Thoracic aorta (tissue), 2 donors: ENCODE measurements around the gene MAPK8IP2. TPM values are rescaled to one million over a fixed set of nuclear protein-coding genes. Genes with fewer than 3 reads are reported as not detected.
"Not testable (repeated sequence)": the region's sequence is repeated elsewhere in the genome, so short reads cannot be mapped to it uniquely, and the experiment has no call there.

ENCODE experiments used
- ATAC-seq: fragments of 150-250 bp; one replicate; pipeline ENCODE4 v1.8.0; 2017; ENCODE audit warnings: low read depth; ENCODE audit not compliant: insufficient number of reproducible peaks, low FRiP score
- DNase-seq: peaks from one replicate; pipeline ENCODE4 v3.0.0-alpha.2; 2020; ENCODE audit warnings: low spot score
- H3K27ac ChIP-seq, 2 donors: fragments of 200-600 bp; sonication (generic); 1 replicate in 1 of 2; 2 replicates in 1 of 2; pipeline ENCODE4 v1.5.1; 2016; ENCODE audit warnings: mild to moderate bottlenecking in 2 of 2, moderate library complexity in 2 of 2
- H3K27me3 ChIP-seq: fragments of 200-600 bp; sonication (generic); replicated peaks from 2 replicates; pipeline ENCODE4 v1.6.0; 2016; ENCODE audit warnings: mild to moderate bottlenecking; ENCODE audit not compliant: insufficient read depth
- H3K36me3 ChIP-seq: fragments of 200-600 bp; sonication (generic); one replicate; pipeline ENCODE4 v1.5.1; 2016
- H3K4me1 ChIP-seq, 2 donors: fragments of 200-600 bp; sonication (generic); 1 replicate in 1 of 2; 2 replicates in 1 of 2; pipeline versions ENCODE4 v1.5.1 to v1.6.0; 2016; ENCODE audit warnings: low read depth in 2 of 2, mild to moderate bottlenecking in 1 of 2; ENCODE audit not compliant: control insufficient read depth in 1 of 2
- H3K4me3 ChIP-seq: fragments of 200-600 bp; sonication (generic); 2 replicates; pipeline ENCODE4 v1.5.1; 2016; ENCODE audit warnings: mild to moderate bottlenecking
- H3K9me3 ChIP-seq: fragments of 200-600 bp; sonication (generic); 2 replicates; pipeline ENCODE4 v1.5.1; 2016
- total RNA-seq, 2 donors: library from RNA; depleted of rRNA; stranded (reverse); fragments of >200 nt; gene quantifications; one replicate each; pipeline versions ENCODE4 v1.1.0 to v1.2.3, GENCODE V29; 2016
- TF ChIP-seq, protein P1 (sequence below): fragments of 200-600 bp; sonication (generic); IDR thresholded peaks from one replicate; pipeline ENCODE4 v1.5.1; 2019; ENCODE audit warnings: antibody characterized with exemption

MAPK8IP2 gene
- total RNA-seq, 2 donors from 2014 or later = 0.41 to 0.92 TPM

DNA sequence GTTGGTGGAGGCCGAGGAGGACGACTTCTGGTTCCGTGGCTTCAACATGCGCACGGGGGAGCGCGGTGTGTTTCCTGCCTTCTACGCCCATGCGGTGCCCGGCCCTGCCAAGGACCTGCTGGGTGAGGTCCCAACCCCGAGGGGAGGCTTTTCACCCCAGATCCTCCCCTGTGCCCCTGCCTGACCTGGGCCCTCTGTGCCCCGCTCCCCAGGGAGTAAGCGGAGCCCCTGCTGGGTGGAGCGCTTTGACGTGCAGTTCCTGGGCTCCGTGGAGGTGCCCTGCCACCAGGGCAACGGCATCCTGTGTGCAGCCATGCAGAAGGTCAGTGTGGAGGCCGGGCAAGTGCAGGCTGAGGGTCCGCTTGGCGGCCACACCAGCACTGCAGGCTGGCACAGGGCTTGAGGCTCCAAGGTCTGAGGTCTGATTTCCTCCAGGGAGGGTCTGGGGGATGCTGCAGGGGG, 5.1 kb downstream of the MAPK8IP2 start:
- Histone ChIP-seq H3K4me1 (no peaks in the 10 kb centered on the region), H3K36me3 (no peaks in the 10 kb centered on the region), H3K9me3 (no peaks in the 10 kb centered on the region), H3K4me3 (no peak overlapping the region), H3K27me3 (peaks cover 8% of the 10 kb centered on the region), H3K27ac (no peak overlapping the region)
- TF ChIP-seq, protein P1, sequence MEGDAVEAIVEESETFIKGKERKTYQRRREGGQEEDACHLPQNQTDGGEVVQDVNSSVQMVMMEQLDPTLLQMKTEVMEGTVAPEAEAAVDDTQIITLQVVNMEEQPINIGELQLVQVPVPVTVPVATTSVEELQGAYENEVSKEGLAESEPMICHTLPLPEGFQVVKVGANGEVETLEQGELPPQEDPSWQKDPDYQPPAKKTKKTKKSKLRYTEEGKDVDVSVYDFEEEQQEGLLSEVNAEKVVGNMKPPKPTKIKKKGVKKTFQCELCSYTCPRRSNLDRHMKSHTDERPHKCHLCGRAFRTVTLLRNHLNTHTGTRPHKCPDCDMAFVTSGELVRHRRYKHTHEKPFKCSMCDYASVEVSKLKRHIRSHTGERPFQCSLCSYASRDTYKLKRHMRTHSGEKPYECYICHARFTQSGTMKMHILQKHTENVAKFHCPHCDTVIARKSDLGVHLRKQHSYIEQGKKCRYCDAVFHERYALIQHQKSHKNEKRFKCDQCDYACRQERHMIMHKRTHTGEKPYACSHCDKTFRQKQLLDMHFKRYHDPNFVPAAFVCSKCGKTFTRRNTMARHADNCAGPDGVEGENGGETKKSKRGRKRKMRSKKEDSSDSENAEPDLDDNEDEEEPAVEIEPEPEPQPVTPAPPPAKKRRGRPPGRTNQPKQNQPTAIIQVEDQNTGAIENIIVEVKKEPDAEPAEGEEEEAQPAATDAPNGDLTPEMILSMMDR = no peak
- DNase-seq (no peak), ATAC-seq (no peak)

DNA sequence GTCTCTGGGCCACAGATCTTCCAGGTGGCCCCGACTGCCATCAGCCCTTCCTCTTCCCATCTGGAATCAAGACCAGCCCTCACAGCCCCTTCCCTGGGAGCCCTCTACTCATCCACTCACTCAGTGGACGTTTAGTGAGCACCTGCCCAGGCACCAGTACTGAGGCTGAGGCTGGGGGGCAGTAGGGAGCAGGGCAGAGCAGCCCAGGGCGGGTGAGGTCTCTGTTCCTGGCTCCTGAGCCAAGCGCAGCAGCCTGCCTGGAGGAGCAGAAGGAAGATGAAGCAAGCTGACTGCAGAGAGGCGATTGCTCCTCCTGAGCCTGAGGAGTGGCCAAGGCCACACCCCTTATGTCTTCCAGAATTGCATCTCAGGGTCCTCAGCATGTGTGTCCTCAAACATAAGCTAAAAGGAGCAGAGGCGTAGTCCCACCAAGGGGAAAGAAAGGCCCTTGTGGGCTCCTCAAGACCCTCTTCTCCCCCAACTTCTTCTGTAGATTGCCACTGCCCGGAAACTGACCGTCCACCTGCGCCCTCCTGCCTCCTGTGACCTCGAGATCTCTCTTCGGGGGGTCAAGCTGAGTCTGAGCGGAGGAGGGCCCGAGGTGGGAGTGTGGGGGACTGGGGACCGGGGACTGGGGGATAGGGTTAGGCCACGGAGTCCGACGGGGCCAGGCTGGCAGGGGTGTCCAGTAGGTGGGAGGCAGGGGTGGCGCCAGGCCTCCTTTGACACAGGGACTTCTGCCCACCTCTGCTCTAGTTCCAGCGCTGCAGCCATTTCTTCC, 5.8 kb downstream of the MAPK8IP2 start:
- TF ChIP-seq, protein P1 = no peak
- Histone ChIP-seq H3K36me3 (no peaks in the 10 kb centered on the region), H3K4me3 (no peak overlapping the region), H3K9me3 (no peaks in the 10 kb centered on the region), H3K27ac (no peak overlapping the region), H3K4me1 (no peaks in the 10 kb centered on the region), H3K27me3 (peaks cover 8% of the 10 kb centered on the region)
- ATAC-seq (no peak), DNase-seq (no peak)

DNA sequence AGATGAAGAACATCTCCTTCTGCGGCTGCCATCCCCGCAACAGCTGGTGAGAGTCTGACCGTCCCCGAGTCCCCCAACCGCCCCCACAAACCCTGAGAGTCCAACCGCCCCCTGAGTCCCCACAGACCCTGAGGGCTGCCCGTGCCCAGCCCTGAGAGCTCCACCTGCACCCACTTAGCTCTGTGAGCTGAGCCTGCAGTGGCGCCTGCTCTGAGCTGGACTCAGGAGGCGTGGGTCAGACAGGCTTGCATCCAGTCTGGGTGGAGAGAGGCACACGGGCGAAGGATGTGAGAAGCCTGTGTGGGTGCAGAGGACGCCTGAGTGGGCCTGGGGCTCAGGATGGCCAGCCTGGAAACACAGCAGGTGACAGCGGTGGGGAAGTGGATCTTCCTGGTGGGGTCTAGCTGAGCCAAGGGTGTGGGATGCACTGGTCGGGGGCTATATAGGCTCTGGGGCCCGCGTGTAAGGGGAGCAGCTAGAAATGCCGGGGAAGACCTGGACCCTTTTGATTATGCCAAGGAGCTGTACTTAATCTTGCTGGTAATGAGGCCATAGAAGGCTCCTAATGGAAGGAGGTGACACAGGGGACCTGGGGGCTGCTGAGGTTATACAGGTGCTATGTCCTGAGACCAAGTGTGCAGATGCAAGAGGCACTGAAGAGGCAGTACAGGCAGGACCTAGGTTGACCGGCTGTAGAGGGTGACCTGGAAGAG, 6.5 kb downstream of the MAPK8IP2 start:
- no peak for DNase-seq
- Histone ChIP-seq H3K9me3 (no peaks in the 10 kb centered on the region), H3K27ac (no peak overlapping the region), H3K36me3 (no peaks in the 10 kb centered on the region), H3K4me3 (no peak overlapping the region), H3K27me3 (peaks cover 8% of the 10 kb centered on the region), H3K4me1 (no peaks in the 10 kb centered on the region)
- no peak for ATAC-seq
- TF ChIP-seq, protein P1 = no peak

DNA sequence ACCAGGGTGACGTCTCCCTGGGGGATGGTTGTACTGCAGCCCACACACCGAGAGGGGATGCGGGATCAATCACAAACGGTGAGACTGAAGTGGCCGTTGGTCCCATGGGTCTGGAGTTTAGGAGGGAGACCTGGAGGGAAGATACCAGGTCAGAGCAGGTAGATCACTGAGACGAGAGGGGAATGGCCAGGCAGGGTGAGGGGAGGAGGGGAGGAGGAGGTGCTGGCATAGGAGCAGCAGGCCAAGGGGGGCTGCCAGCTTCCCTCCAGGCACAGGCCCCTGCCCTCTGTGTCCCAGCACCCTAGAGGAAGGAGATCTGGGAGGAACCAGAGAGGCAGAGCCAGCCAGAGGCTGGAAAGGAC, 7.0 kb downstream of the MAPK8IP2 start:
- Histone ChIP-seq H3K36me3 (no peaks in the 10 kb centered on the region), H3K4me1 (no peaks in the 10 kb centered on the region), H3K4me3 (no peak overlapping the region), H3K27ac (no peak overlapping the region), H3K9me3 (no peaks in the 10 kb centered on the region), H3K27me3 (peaks cover 8% of the 10 kb centered on the region)
- TF ChIP-seq, protein P1 = no peak
- ATAC-seq (no peak), DNase-seq (no peak)

DNA sequence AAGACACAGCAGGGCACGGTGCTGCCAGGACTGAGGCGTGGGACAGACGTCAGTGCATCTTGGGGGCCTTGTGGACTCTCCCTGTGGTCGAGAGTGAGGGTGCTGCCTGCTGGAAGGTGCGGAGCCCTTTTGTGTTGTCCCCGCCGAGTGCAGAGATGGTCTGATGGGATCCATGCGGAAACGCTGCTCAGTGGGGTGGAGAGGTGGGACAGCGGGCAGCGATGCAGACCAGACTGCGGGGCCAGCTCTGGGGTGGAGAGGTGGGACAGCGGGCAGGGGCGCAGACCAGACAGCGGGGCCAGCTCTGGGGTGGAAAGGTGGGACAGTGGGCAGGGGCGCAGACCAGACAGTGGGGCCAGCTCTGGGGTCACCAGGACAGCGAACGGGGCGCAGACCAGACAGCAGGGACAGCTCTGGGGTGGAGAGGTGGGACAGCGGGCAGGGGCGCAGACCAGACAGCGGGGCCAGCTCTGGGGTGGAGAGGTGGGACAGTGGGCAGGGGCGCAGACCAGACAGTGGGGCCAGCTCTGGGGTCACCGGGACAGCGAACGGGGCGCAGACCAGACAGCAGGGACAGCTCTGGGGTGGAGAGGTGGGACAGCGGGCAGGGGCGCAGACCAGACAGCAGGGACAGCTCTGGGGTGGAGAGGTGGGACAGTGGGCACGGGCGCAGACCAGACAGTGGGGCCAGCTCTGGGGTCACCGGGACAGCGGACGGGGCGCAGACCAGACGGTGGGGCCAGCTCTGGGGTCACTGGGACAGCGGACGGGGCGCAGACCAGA, 7.7 kb downstream of the MAPK8IP2 start:
- not testable (repeated sequence) for H3K9me3 ChIP-seq, H3K27ac ChIP-seq, H3K4me3 ChIP-seq, ATAC-seq, H3K36me3 ChIP-seq, H3K27me3 ChIP-seq, DNase-seq, H3K4me1 ChIP-seq
